ENCODE data around the gene NOTCH3. TPM values are rescaled to one million over a fixed set of nuclear protein-coding genes. Genes with fewer than 3 reads are reported as not detected.
A peak's percentile ranks its signal among the peaks of the same experiment; 100 is the strongest.

Gene NOTCH3
- total RNA-seq, 4 donors from 2014 or later: 19.1 to 54.8 (median 35.4) TPM

DNA sequence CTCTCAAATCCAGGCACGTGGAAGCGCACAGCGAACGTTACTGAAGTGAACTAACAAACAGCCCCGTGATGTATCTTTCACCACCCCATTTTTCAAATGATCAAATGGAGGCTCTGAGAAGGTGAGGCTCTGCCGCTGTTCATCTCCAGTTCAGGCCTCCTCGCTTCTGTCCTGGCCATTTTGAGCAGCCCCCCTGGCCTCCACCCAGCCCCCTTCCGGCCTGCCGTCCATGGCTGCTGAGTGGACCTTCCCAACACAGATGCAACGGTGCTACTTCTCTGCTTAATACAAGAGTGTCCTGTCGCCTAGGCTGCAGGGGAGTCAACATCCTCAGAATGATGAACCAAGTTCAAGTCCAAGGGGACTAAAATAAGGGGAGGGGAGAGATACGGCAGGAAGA is 83.9 kb downstream of the NOTCH3 start:
- Histone ChIP-seq H3K27me3 (no peaks in the 10 kb centered on the region), H3K27ac (peak overlapping the region in 1 of 4 donors; percentile 71), H3K36me3 (peaks cover 0 to 100% of the 10 kb centered on the region in 2 donors), H3K4me1 (peaks cover 0 to 22% (median 6%) of the 10 kb centered on the region in 3 donors), H3K9me3 (no peaks in the 10 kb centered on the region), H3K4me3 (no peak overlapping the region)
- 73 to 86% methylated on average over 7 to 9 of the region's 12 CpGs for WGBS, 2 donors (ENCODE audit: low coverage in 1 of 2)
- TF ChIP-seq, protein P1, sequence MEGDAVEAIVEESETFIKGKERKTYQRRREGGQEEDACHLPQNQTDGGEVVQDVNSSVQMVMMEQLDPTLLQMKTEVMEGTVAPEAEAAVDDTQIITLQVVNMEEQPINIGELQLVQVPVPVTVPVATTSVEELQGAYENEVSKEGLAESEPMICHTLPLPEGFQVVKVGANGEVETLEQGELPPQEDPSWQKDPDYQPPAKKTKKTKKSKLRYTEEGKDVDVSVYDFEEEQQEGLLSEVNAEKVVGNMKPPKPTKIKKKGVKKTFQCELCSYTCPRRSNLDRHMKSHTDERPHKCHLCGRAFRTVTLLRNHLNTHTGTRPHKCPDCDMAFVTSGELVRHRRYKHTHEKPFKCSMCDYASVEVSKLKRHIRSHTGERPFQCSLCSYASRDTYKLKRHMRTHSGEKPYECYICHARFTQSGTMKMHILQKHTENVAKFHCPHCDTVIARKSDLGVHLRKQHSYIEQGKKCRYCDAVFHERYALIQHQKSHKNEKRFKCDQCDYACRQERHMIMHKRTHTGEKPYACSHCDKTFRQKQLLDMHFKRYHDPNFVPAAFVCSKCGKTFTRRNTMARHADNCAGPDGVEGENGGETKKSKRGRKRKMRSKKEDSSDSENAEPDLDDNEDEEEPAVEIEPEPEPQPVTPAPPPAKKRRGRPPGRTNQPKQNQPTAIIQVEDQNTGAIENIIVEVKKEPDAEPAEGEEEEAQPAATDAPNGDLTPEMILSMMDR (IDR thresholded peaks at IDR 0.05): no peak
- no peak for TF ChIP-seq POLR2A (IDR thresholded peaks at IDR 0.05)
- no peak for TF ChIP-seq POLR2AphosphoS5 (IDR thresholded peaks at IDR 0.05)
- no peak for TF ChIP-seq EP300 (IDR thresholded peaks at IDR 0.05)
- no peak for ATAC-seq

DNA sequence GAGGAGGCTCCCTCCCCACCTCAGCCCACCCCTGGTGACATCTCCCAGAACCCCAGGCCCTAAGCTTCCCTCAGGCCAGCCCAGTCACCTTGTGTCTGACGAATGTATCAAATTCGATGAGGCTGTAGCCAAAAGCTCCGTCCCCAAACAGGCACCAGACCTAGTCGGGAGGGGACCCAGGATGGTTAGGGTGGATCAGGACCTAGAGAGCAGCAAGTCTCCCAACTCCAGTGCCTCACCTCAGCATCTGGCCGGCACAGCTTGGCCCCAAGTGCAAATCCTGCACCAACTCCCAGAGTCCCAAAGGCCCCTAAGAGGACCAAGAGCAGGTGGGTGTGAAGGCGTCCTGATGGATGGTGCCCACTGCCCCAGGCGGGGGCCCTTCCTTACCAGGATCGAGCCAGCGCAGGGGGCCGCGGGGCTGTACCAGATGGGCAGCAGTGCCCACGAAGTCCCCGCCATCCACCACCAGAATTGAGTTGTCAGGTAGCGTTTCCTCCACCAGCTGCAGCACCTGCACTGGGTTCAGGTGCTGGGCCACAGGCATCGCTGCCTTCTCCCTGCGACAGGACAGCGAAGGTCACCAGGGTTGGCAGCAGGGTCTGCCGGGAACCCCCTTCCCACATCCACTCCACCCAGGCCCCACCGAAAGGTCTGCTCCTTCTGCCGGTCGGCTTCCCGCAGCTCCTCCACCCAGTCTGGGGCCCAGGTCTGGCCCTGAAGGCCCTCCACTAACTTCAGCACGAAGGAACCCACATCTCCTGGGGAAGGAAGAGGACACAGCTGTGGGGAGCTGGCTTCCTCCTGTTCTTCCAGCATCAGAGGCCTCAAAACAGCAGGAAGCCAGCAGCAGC is 84.8 kb downstream of the NOTCH3 start:
- TF ChIP-seq POLR2A (IDR thresholded peaks at IDR 0.05): no peak
- TF ChIP-seq POLR2AphosphoS5 (IDR thresholded peaks at IDR 0.05): no peak
- no peak for TF ChIP-seq EP300 (IDR thresholded peaks at IDR 0.05)
- TF ChIP-seq, protein P1 (IDR thresholded peaks at IDR 0.05): no peak
- Histone ChIP-seq H3K9me3 (no peaks in the 10 kb centered on the region), H3K4me1 (peaks cover 0 to 22% (median 6%) of the 10 kb centered on the region in 3 donors), H3K36me3 (peaks cover 0 to 100% of the 10 kb centered on the region in 2 donors), H3K27ac (peak overlapping the region in 3 of 4 donors; percentile 65 to 71 (median 69)), H3K27me3 (no peaks in the 10 kb centered on the region), H3K4me3 (no peak overlapping the region)
- WGBS, 2 donors (ENCODE audit: low coverage in 1 of 2): no CpG with 5 or more reads among the region's 23 CpGs
- no peak for ATAC-seq

DNA sequence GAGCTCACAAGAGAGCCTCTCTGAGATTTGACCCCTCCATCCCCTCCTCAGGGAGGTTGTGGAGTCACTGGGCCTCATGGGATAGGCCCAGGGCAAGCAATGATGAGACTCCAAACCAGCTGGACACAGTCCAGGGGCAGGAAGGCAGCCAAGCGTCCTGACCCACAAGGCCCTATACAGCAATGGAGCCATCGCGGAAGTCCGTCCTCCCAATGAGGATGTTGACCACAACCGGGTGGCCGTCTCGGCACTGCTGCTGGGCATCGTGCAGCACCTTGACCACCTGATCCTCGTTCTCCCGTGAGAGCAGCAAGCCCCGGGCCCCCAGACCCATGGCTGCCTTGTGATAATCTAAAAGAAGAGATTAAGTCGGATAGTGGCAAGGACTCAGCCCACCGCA is 85.7 kb downstream of the NOTCH3 start:
- peak; percentile 70 for ATAC-seq
- 40 to 53% methylated on average over 1 to 4 of the region's 13 CpGs for WGBS, 2 donors (ENCODE audit: low coverage in 1 of 2)
- H3K4me3 ChIP-seq: no peak overlapping the region
- peaks cover 0 to 100% of the 10 kb centered on the region in 2 donors for H3K36me3 ChIP-seq
- H3K27ac ChIP-seq: peak overlapping the region in 3 of 4 donors; percentile 65 to 71 (median 69)
- peaks cover 0 to 22% (median 6%) of the 10 kb centered on the region in 3 donors for H3K4me1 ChIP-seq
- H3K9me3 ChIP-seq: no peaks in the 10 kb centered on the region
- H3K27me3 ChIP-seq: no peaks in the 10 kb centered on the region
- TF ChIP-seq EP300 (IDR thresholded peaks at IDR 0.05) (no peak), POLR2AphosphoS5 (IDR thresholded peaks at IDR 0.05) (peak; percentile 26)

DNA sequence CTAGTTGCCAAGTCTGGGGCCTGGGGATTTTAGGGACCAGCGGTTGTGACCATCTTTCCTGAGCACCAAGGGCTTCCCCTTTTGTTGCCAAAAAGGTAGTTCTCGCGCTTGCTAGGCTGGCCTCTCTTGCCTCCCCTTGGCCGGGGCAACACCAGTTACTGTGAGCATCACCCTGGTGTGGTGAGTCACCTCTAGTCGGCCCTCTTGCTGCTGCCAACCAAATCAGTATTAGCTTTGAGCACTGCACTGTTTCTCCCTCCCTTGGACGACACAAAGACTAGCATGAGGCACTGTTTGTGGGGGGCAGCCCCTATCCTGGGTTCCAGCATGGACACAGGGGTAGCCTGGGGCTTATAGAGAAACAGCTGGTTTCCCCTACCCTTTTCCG is 86.6 kb downstream of the NOTCH3 start:
- H3K4me1 ChIP-seq: peaks cover 0 to 24% (median 6%) of the 10 kb centered on the region in 3 donors
- no peaks in the 10 kb centered on the region for H3K27me3 ChIP-seq
- H3K9me3 ChIP-seq: no peaks in the 10 kb centered on the region
- H3K27ac ChIP-seq: peak overlapping the region in 3 of 4 donors; percentile 65 to 71 (median 69)
- TF ChIP-seq, protein P1 (IDR thresholded peaks at IDR 0.05): no peak
- TF ChIP-seq EP300 (IDR thresholded peaks at IDR 0.05) (no peak), POLR2A (IDR thresholded peaks at IDR 0.05) (no peak), POLR2AphosphoS5 (IDR thresholded peaks at IDR 0.05) (no peak)
- no peak overlapping the region for H3K4me3 ChIP-seq
- H3K36me3 ChIP-seq: peaks cover 0 to 100% of the 10 kb centered on the region in 2 donors
- 54% methylated on average over 2 of the region's 7 CpGs; no CpG with 5 or more reads in 1 of the 2 donors for WGBS, 2 donors (ENCODE audit: low coverage in 1 of 2)
- ATAC-seq: no peak

DNA sequence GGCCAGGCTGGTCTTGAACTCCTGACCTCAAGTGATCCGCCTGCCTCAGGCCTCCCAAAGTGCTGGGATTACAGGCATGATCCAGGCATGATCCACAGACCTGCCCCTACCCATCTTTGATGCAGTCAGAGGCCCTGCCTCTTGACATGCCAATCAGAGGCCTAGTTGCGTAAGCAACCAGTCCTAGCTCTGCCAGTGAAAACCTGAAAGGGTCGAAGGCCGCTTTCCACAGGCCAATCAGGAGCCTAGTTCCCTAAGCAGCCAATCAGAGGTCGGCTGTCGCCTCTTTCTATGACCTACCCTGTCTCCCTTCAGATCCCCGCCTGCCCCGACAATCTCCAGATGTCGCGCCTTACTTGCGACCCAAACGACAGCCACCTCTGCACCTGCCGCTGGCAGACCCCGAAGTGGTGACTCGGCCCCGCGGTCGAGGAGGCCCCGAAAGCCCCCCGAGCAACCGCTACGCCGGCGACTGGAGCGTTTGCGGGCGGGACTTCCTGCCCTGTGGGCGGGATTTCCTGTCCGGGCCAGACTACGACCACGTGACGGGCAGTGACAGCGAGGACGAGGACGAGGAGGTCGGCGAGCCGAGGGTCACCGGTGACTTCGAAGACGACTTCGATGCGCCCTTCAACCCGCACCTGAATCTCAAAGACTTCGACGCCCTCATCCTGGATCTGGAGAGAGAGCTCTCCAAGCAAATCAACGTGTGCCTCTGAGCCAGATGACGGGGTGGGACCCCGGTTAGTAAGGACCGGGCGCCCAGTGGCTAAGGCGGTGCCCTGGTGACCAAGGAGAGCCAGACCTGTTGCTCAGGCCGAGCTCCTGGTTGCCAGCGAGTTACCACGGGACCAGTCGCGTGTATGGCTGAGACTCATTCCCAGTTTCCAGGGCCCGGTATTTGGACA is 87.3 kb downstream of the NOTCH3 start:
- Histone ChIP-seq H3K36me3 (peaks cover 0 to 100% of the 10 kb centered on the region in 2 donors), H3K4me1 (peaks cover 0 to 30% (median 11%) of the 10 kb centered on the region in 3 donors), H3K4me3 (no peak overlapping the region), H3K27ac (peak overlapping the region in 3 of 4 donors; percentile 65 to 71 (median 69)), H3K9me3 (no peaks in the 10 kb centered on the region), H3K27me3 (no peaks in the 10 kb centered on the region)
- no peak for ATAC-seq
- WGBS, 2 donors (ENCODE audit: low coverage in 1 of 2): 75 to 100% methylated on average over 3 to 4 of the region's 58 CpGs
- TF ChIP-seq POLR2AphosphoS5 (IDR thresholded peaks at IDR 0.05) (no peak), POLR2A (IDR thresholded peaks at IDR 0.05) (no peak), EP300 (IDR thresholded peaks at IDR 0.05) (no peak)
- TF ChIP-seq, protein P1 (IDR thresholded peaks at IDR 0.05): no peak

All from gastroesophageal sphincter (tissue), 4 donors.